Posterior cingulate gyrus (tissue), 11 donors: ENCODE results near the gene TMEM109.

Source experiments
- DNase-seq, 10 donors: peaks; one replicate each; pipeline versions ENCODE4 v3.0.0 to v3.0.0-alpha.2; 2020 to 2021; ENCODE audit warnings: mixed read lengths in 3 of 10
- intact Hi-C: fragments of 100-400 bp; cut with DNase I; formaldehyde crosslinking; loops from one replicate; pipeline ENCODE4 v1.15.1; 2023

TMEM109 gene

DNA sequence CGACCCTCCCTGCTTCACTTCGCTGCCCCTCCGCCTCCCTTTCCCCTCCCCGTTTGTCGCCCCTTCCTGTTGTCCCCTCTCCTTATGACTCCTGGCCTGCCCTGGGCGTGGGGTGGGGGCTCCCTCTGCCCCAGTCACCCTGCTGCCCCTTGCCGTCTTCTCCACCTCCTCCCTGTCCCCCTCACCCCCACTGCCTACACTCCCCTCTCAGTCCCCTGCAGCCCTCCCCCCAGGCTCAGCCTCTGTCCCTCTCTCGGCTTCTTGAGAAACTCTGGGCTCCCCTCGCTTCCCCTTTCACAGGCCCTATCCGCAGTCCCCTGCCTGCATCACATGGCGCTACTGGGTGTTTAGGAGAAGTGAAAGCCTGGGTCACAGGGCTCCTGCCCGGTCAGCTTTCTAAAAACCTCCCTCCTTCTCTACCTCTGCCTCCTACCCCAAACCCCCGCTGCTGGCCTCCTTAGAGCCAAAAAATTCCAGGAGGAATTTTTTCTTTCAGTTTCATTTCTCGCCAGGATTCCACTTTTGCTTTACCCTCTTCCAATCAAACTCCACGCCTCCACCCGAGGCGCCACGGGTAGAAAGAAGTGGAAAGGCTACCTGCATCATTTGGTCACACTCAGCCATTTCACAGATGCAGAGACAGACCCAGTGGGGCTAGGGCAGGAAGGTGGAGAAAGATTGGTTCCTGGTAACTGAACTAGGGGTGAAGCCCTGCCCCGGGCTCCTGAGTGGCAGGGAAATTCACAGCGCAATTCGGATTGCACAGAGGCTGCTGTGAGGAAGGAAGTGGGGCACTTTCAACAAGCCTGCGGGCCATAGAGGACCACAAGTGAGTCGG lies 38.2 kb downstream of the TMEM109 start, which contains the start of gene SLC15A3:
SLC15A3 (minus strand) TSS at position 273 of the 838 bp plus-strand sequence. CDS start 625 bp downstream, outside the sequence.
- peak in 6 of 10 donors; percentile 33 to 88 (median 44) for DNase-seq
- intact Hi-C loops, result no loop called here

GRCh38 chr11:60952742-60953170 lies 38.8 kb downstream of the TMEM109 start:
- DNase-seq, result peak in 1 of 10 donors; percentile 63

DNA sequence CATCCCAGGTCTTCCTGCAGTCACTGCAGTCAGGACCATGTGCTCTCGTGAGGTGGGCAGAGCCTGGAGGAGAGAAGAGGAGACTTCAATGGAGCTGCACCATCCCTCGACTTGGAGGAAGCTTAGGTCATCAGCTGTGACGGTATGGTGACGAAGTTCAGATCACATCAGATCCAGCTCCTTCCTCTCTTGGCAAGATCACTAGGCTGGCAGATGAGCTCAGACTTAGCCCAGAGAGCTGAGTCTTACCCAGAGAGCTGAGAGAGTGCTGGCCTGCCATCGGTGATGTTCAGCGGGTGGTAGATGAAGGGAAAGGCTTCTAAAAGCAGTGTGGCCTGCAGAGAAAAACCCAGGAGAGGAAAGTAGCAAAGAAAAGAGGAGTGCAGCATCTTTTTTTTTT lies 39.8 kb downstream of the TMEM109 start:
- intact Hi-C loops, result no loop called here
- DNase-seq, result no peak

More at GRCh38 chr11:60952742-60953170, 38.8 kb downstream of the TMEM109 start:
- intact Hi-C loops, result no loop called here

DNA sequence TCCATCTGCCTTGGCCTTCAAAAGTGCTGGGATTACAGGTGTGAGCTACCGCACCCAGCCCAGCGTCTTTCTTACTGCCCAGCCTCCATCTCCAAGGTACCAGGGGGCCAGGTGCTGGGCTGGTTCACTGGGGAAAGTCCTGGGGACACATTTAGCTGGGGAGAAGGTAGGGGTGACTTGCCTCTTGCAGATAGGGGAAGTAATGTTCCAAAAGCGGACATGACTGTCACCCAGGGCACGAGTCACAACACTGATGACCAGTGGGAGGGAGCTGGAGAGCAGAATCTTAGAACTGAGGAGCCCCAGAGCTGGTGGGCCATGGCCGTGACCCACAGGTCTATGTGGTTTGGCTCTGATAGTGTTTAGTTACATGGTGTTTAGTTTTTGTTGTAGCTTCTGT lies 40.5 kb downstream of the TMEM109 start:
- intact Hi-C loops, result no loop called here
- DNase-seq, result peak in 1 of 10 donors; percentile 32

DNA sequence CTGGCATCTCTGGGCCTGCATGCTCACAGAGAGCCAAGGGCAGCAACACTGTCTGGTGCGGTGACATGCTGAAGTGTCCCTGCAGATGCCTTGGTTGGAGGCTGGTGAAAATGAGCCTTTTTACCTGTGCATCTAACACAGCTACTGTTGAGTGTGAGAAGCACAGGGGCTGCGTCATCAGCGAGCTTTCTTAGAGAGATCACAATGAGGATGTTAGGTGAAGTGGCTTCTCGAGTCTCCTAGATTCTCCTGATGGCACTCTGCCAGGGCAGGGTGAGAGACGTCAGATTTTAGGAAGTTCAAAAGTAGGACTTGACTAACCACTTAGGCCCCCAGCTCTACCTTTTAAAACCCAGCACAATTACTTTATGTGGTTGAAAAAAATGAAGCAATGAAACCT lies 41.6 kb downstream of the TMEM109 start:
- DNase-seq, result no peak

DNA sequence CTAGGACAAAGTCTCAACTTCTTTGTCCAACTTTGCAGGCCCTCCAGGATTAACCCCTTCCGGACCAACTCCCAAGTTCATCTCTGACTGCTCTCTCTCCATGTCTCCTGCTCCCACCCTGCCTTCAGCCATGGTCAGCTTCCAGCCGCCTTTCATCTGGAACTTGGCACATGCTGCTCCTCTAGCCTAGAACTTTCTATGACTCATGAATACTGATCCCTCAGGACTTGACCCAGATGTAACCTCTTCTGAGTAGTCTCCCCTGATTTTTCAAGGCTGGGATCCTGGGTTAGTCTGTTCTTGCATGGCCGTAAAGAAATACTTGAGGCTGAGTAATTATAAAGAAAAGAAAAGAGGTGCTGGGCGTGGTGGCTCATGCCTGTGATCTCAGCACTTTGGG lies 43.2 kb downstream of the TMEM109 start:
- no peak for DNase-seq
- intact Hi-C loops, result no loop called here

More for the DNA sequence above, 41.6 kb downstream of the TMEM109 start:
- intact Hi-C loops, result no loop called here

- intact Hi-C loops, result no loop called here
- DNase-seq, result no peak
These were observed 45.5 kb downstream of the TMEM109 start for GRCh38 chr11:60959431-60959830.

DNA sequence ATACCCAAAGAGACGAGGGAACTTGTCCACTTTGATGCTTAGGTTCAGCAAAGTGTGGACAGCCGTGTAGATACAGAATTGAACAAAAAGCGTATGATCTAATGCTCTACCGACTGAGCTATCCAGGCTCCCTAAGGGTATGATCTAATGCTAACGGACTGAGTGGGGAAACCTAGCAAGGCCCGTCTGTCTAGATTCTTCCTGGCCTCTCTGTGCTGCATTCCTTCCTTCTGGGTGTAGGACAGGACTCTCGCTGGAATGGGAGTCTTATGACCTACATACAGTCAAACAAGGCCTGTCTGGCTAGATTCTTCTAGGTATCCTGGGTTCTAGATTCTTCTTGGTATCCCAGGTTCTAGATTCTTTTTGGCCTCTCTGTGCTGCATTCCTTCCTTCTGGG lies 46.4 kb downstream of the TMEM109 start:
- no peak for DNase-seq
- intact Hi-C loops, result no loop called here

DNA sequence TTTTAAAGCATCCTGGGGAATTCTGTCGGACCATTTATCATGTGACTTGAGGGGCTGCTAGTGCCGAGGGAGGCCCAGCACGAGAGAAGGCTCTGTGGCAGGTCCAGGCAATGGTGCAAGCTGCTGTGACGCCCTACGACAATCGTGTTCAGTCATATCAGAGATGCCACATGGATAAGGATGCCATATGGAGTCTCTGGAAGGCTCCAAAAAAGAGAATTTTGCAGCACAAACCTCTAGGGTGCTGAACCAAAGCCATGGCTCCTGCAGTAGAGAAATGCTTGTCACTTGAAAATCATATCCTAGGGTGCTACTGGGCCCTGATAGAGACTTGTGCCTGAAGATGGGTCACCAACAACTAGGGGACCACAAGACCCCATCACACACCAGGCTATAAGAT lies 50.8 kb downstream of the TMEM109 start:
- peak in 1 of 10 donors; percentile 70 for DNase-seq
- intact Hi-C loops, result no loop called here

DNA sequence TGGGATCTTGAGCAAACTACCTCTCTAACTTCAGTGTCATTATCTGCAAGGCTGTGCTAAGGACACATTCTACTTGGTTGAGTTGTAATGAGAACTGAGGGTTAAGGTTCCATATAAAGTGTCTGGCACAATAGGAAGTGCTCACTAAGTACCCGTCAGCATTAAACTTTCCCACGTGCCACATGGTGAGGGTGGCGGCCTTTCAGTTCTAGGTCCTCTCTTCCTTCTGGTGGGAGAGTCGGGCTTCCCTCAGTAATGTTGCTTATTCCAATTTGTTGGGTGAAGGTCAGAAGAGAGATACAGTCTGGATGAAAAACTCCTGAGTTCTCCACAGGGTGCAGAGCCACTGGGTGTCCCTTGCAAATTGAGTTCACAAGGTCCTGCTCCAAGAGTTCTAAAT lies 52.9 kb downstream of the TMEM109 start:
- intact Hi-C loops, result no loop called here
- no peak for DNase-seq

DNA sequence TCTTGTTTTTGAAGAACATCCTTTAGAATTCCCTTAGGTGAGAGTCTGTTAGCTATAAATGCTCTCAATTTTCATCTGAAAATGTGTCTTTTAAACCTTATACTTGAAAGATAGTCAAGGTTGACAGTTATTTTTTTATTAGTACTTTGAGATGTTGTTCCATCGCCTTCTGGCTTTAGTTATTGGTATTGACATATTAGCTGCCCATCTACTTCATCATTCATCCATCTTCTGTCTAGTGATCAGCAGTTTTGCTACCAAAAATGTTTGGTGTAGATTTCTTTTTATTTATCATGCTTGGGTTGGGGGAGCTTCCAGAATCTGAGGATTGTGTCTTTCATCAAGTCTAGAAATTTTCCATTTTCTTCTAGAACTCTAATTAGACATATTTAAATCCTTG lies 54.3 kb downstream of the TMEM109 start:
- intact Hi-C loops, result no loop called here
- no peak for DNase-seq

DNA sequence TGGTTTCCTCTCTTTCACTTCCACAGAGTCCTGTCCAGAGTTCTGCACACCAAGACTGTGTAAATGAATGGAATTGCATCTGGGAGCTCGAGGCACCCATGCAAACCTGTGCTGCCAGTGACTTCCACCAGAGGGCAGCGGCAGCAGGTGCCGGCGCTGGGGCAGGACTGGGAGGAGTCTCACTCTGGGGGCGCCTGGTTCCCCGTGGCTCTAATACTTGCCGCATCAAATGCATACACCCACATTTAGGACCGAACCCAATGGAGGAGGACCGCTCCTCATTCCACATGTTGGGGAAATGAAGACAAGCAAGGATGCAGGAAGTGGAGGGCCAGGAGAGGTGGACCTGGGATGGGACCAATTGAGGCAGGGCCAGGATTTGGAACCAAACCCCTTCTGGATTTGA lies 56.4 kb downstream of the TMEM109 start:
- intact Hi-C loops, result no loop called here
- DNase-seq, result peak in 7 of 10 donors; percentile 35 to 94 (median 54)

- intact Hi-C loops, result no loop called here
These were observed 56.9 kb downstream of the TMEM109 start for GRCh38 chr11:60970890-60971289.

DNA sequence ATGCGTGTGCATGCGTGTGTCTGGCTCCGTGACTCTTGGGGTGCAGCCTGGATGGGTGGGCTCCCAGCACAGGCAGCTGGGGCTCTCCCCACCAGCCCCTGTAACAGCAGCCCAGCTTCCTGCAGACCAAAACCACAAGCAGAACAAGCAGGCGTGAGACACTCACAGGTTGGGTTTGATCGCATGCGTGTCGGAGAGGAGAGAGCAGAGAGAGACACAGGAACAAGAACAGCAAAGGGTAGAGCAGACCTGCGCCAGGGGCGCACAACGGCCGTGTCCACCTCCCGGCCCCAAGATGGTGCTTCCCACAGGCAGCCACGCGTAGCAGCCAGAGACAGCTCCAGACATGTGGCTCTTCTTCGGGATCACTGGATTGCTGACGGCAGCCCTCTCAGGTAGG lies 57.6 kb downstream of the TMEM109 start, which contains the start of gene CD6:
CD6 (plus strand) TSS at position 161 of the 400 bp plus-strand sequence; CDS start at position 347, 186 bp downstream.
- peak in 1 of 10 donors; percentile 43 for DNase-seq
- intact Hi-C loops, result no loop called here

More at GRCh38 chr11:60970890-60971289, 56.9 kb downstream of the TMEM109 start:
- DNase-seq, result peak in 1 of 10 donors; percentile 53

- intact Hi-C loops, result no loop called here
- peak in 1 of 10 donors; percentile 67 for DNase-seq
These were observed 58.4 kb downstream of the TMEM109 start for GRCh38 chr11:60972182-60973030.
